Measurements from ENCODE around the gene SMTNL1.

Gene SMTNL1

GRCh38 chr11:57536947-57537619 lies at the start of gene SMTNL1:
SMTNL1 (plus strand) TSS chr11:57537595; CDS start chr11:57542643, 5,048 bp downstream.
- no peak for DNase-seq

DNA sequence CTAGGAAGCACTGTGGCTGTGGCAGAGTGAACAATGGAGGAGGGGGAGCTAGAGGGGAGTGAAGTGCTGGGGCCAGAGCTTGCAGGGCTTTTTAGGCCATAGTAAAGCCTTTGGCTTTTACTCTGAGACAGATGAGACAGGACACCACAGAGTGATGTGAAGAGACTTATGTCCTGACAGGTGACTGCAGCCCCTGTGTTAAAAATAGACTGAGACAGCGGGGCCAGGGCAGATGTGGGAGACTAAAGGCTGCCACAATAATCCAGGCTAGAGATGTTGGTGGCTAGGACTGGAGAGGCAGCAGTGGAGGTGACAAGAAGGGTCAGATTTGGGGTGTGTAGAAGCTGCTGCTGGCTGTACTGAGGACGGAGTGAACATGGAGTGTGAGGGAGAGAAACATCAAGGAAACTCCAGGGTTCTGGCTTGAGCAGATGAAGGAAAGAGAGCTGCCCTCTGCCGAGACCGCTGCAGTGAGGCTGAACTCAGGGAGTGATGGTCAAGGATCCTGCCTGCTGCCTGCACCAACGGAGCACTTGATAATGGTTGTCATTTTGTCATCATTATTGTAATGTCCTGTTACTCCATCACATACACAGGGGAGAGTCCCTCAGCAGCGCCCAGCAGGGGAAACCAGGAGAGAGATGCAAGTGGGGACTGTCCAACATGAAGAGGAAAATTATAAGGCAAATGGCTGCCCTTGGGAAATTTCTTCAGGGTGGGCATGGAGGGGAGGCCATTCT lies 49.3 kb upstream of the SMTNL1 start:
- no peak for DNase-seq

DNA sequence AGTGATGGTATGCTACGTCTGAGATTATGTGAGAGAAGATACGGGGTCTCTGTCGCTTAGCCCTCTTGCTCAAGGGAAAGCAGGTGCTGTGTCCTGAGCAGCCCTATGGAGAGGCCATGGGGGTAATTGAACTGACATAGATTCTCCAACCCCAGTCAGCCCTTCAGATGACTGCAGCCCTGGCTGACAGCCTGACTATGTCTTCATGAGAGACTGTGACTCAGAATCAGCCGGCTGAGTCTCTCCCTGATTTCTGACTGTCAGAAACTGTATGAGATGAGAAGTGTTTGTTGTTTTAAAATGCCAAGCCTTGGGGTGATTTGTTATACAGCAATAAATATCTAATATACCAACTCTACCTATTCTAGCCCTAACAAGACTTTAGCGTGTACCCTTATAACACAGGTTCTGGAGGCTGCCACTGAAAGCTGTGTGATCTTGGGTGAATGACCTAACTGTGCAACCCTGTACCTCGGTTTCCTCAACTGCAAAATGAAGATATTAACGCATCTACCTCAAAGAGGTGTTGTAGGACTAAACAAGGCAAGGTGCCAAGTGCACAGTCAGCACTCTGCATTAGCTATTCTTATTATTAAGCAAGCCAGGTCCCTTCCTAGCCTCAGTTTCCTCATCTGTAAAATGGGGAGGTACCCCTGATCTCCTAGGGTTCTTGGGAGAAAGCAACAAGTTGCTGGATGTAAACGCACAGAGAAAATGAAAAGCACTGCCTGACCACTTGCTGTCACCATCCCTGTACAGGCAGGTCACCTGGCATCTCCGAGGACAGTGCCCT lies 46.7 kb upstream of the SMTNL1 start:
- no peak for DNase-seq

GRCh38 chr11:57491371-57492061 lies 45.9 kb upstream of the SMTNL1 start:
- DNase-seq: peak; percentile 50 to 60

DNA sequence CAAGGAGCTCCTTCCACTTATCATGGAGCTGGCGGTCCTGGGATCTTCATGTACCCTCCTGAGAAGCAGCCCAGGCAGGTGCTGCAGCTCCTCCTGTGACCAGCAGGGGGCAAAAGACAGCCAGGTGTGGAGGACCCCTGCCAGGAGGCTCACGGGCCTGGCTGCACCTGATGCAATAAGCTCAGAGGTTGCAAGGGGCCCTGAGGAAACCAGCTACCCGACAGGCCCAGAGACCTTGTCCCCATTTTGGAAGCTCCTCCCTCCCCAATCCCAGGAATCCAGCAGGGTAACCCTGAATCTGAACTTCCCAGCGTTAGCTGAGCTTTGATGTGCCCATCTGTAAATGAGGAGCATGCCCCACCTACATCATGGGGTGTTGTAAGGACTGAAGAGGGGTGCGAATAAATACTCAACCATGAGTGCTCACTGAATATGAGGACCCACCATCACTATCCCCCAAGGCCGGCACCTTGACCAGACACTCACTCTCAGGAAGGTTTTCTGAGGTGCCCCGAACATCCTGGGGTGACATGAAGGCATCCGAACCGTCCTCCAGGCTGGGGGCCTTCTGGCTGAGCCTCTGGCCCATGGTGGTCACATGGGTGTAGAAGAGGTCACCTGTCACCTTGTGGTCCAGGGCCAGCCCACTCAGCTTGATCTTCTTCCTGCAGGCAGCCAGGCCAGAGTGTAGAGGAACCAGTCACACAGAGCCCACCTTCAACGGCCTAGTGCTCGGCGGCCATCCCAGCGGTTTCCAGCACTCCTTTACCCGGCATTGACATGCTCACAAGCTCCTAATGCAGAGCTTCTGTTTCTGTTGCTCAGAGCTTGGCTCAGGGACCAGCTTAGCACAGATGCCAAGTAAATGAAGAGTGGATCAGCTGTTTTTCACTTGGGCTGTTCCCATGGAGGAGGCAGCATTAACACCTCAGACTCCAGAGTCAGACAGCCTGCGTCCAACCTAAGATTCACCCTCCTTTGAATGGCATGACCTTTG lies 43.6 kb upstream of the SMTNL1 start:
- peak; percentile 59 to 78 for DNase-seq

- no peak for DNase-seq
These were observed 41.1 kb upstream of the SMTNL1 start for GRCh38 chr11:57496109-57496820.

DNA sequence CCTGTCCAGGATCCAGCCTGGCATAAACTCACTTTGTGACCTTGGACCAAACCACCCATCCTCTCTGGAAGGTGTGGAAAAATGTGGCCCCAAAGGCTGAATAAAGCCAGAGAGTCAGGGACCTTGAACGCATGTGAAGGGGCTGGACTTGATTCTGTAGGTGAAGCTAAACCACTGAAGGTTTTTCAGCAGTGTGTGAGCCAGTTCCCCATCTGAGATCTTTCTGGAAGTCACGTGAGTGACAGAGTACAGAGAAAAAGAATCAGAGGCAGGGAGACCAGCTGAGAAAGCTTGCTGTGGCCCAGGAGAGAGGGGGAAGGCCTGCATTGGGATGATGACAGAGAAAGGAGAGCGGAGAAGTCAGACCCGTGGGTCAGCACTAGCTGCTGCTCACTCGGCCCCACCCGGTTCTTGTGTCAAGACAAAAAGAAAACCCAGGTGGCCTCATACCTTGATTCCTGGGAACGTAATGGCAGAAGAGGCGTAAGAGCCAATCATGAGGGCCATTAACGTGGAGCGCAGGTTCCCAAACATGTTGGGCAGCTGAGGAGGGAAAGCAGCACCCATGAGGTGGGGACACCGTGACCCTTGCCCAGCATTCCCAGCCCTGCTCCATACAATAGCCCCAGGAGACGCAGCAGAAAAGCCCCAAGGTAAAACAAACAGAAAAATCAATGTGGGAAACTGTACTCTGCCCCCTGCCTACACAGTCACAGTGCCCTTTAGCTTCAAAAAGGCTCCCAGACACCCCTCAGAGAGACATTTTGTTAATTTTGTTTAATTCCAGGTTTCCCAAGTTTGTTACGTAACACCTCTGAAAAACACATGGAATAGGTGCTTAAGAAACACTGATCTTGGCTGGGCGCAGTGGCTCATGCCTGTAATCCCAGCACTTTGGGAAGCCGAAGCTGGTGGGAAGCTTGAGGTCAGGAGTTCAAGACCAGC lies 39.8 kb upstream of the SMTNL1 start:
- no peak for DNase-seq

DNA sequence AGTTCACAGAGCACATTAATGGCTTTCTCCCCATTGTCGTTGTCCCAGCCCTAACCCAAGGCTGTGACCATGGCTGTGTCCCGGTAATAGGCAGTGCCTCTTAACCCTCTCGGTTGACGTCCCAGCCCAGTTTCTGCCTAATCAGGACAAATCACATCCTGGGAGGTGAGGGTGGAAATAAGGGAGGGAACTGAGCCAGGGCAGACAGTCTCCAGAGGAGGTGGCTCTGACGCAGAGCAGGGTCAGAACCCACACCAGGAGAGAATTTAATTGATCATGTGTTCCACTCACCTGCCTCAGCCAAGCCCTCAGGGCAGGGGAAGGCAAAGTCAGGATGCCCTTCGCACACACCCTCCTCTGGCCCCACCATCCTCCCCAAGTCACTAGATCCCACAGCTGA lies 38.9 kb upstream of the SMTNL1 start:
- no peak for DNase-seq

DNA sequence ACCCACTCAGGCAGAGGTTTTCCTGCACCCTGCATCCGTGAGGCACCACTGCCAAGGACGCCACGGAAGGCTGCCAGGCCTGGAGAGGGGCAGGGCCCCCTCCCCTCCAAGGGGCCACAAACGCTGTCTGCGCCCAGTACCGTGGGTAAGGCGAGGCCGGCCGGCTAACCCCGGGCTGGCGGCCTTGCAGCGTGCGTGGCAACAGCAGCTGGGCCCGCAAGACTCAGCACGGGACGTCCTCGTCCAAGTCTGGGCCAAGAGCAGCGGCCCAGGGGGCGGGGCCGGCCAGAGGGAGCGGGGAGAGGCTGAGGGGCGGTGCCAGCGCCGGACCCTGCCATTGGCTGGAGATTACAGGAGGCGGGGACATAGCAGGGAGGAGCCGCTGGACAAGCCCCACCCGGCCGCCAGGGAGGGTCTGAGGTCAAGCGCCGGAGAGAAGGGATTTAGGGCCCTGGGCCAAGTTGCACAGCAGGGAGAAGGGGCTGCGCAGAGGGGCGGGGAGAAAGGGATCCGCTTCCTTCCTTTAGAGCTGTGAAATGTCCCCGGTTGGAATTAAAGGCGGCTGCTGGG lies 37.9 kb upstream of the SMTNL1 start:
- DNase-seq: peak; percentile 39 to 74

DNA sequence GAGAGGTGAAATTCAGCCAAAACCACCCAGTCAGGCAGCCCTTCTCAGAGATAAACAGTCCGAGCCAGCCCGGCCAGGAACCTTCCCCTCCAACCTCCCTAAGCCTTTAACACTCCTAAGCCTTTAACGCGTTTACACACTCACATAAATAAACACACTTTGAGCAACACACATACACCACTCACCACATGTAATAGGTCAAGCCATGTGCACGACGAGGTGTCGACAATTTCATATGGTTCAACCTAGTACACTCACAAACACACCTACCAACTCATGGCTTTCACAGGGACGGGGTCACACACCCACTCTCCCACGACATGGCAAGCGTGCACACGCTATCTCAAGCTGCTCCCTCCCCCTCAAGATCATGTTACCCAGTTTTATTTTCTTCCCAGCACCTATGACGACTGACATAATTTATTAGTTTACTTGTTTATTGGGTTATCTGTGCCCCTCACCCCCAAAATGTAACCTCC lies 37.4 kb upstream of the SMTNL1 start:
- no peak for DNase-seq

DNA sequence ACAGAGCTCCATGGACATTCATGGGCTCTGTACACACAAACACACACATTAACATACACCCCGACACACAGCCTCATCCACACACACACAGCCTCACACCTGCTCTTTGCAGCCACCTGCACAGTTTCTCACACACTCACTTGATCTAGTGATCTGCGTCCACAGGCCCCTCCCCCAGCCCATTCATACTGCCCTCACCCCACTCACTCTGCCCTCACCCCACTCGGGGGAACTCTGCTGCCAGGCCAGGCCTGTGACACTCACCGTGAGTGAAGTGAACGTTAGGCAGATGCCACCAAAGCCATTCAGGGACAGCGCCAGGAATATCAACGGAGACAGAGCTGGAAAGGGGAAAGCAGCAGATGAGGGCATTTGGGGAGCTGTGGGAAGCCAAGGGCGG lies 36.9 kb upstream of the SMTNL1 start:
- no peak for DNase-seq

GRCh38 chr11:57500926-57501325 lies 36.5 kb upstream of the SMTNL1 start:
- no peak for DNase-seq

- DNase-seq: no peak
These were observed 35.4 kb upstream of the SMTNL1 start for GRCh38 chr11:57501953-57502352.

GRCh38 chr11:57502376-57502775 lies 35.0 kb upstream of the SMTNL1 start:
- DNase-seq: no peak

DNA sequence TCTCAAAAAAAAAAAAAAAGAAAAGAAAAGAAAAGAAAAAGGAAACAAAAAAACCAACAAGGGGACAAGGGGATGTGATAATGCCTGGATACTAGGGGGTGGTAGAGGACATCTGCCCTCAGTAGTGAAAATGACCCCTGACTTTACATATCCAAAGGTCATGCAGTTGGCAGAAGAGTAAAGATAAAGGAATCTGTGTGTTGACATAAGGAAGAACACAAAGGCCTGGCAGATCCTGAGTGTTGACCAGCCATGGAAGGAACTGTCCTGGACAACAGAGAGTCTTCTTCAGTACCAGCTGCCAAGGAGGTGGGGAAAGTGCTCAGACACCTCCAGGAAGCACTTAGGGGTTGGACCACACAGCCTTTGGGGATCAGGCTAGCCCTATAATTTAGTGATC lies 34.5 kb upstream of the SMTNL1 start:
- no peak for DNase-seq

DNA sequence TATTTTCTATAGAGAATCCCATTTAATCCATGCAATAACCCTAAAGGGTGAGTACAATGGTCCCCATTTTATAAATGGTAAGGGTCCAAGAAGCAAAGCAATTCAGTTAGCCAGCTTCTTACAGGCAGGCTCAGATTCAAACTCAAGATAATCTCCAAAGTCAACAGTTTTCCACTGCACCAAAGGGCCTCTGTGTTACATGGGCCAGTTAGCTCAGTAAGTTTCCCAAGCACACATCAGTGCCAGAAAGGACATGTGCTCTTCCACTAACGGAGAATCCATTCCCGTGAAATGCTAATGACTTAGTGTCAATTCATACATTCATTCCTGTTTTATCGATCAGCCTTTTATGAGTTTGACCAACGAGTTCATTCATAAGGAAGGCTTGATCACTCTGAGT lies 32.9 kb upstream of the SMTNL1 start:
- no peak for DNase-seq

DNA sequence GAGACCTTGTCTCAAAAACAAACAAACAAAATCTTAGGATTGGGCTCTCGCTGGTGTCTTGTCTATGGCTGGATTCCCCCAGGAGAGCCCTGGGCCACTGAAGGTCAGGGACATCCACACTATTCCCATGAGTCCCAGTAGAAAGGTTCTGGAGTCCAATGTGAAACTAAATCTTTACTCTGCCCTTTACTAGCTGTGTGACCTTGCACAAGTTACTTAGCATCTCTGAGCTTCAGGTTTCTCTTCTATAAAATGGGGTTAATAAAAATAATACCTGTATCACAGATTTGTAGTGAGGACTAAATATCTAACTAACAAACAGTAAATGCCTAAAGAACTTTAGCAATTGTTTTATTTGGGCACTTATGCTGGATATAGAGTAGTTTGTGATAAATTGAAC lies 30.9 kb upstream of the SMTNL1 start:
- DNase-seq: no peak

GRCh38 chr11:57508341-57509170 lies 28.8 kb upstream of the SMTNL1 start:
- no peak for DNase-seq
